Subcutaneous adipose tissue (tissue), 4 donors: ENCODE data around the gene RHOT2. TPM values are rescaled to one million over a fixed set of nuclear protein-coding genes. Genes with fewer than 3 reads are reported as not detected.

Source experiments
- CTCF ChIP-seq: fragments of 450-650 bp; IDR thresholded peaks from one replicate; pipeline ENCODE4 v1.5.1; 2016; ENCODE audit warnings: low read depth, mild to moderate bottlenecking, control low read depth, antibody characterized with exemption, moderate library complexity
- total RNA-seq, 4 donors: library from RNA; depleted of rRNA; stranded (reverse); fragments of >200 nt; gene quantifications; one replicate each; pipeline ENCODE4 v1.1.0, GENCODE V29; 2016

The RHOT2 gene
- total RNA-seq, 4 donors from 2014 or later: 26.2 to 75.4 (median 37.8) TPM

- TF ChIP-seq CTCF: no peak
Observed at GRCh38 chr16:629833-630248, 38.1 kb upstream of the RHOT2 start.

- TF ChIP-seq CTCF: no peak
Observed at GRCh38 chr16:630249-630814, 37.6 kb upstream of the RHOT2 start.

GRCh38 chr16:630815-631405, 37.0 kb upstream of the RHOT2 start, which contains the start of gene WFIKKN1:
Gene WFIKKN1, plus strand, starts transcription at chr16:630985. Its CDS starts 269 bp downstream, at chr16:631254.
- TF ChIP-seq CTCF: no peak

GRCh38 chr16:631808-632358, 36.0 kb upstream of the RHOT2 start:
- TF ChIP-seq CTCF: no peak

- no peak for TF ChIP-seq CTCF
Observed at GRCh38 chr16:632486-633335, 35.2 kb upstream of the RHOT2 start.

- TF ChIP-seq CTCF: no peak
Observed at GRCh38 chr16:633336-634050, 34.4 kb upstream of the RHOT2 start.
